GM23338 (cell line): Measurements from ENCODE around the gene NIN. TPM values are rescaled to one million over a fixed set of nuclear protein-coding genes. Genes with fewer than 3 reads are reported as not detected.

Source experiments
- ATAC-seq: fragments of 200-7000 bp; cut with Tn5 transposase; 3 replicates; pipeline ENCODE4 v1.9.1; 2020
- DNase-seq: peaks from one replicate; pipeline ENCODE4 v3.0.0-alpha.2; 2015; ENCODE audit warnings: low spot score
- H2AFZ ChIP-seq: fragments of 200-600 bp; sonication (generic); 2 replicates; pipeline ENCODE4 v1.8.0; 2016; ENCODE audit warnings: antibody characterized with exemption, mild to moderate bottlenecking, moderate library complexity
- H3F3A ChIP-seq: fragments of 200-600 bp; sonication (generic); replicated peaks from 2 replicates; pipeline ENCODE4 v1.8.0; 2017; ENCODE audit warnings: antibody characterized with exemption, mixed run types, low read depth
- H3K27ac ChIP-seq: fragments of 200-600 bp; sonication (generic); 2 replicates; pipeline ENCODE4 v1.6.1; 2016; ENCODE audit warnings: low read depth
- H3K27me3 ChIP-seq: fragments of 200-600 bp; sonication (generic); 2 replicates; pipeline ENCODE4 v1.8.0; 2016; ENCODE audit warnings: mild to moderate bottlenecking, mixed run types, moderate library complexity; ENCODE audit not compliant: insufficient read depth
- H3K36me3 ChIP-seq: fragments of 200-600 bp; sonication (generic); 2 replicates; pipeline ENCODE4 v1.8.0; 2016; ENCODE audit warnings: mild to moderate bottlenecking; ENCODE audit not compliant: insufficient read depth
- H3K4me1 ChIP-seq: fragments of 200-600 bp; sonication (generic); 2 replicates; pipeline ENCODE4 v1.8.0; 2016; ENCODE audit warnings: mild to moderate bottlenecking, moderate library complexity; ENCODE audit not compliant: insufficient read depth
- H3K4me2 ChIP-seq: fragments of 200-600 bp; sonication (generic); 2 replicates; pipeline ENCODE4 v1.7.1; 2017; ENCODE audit warnings: mixed run types
- H3K4me3 ChIP-seq: fragments of 200-600 bp; sonication (generic); 2 replicates; pipeline ENCODE4 v1.6.1; 2016; ENCODE audit warnings: mixed run types
- H3K79me2 ChIP-seq: fragments of 200-600 bp; sonication (generic); replicated peaks from 2 replicates; pipeline ENCODE4 v1.8.0; 2017; ENCODE audit warnings: mild to moderate bottlenecking; ENCODE audit not compliant: insufficient read depth
- H3K9me2 ChIP-seq: fragments of 200-600 bp; sonication (generic); 2 replicates; pipeline ENCODE4 v1.8.0; 2017; ENCODE audit not compliant: insufficient read depth
- H4K20me1 ChIP-seq: fragments of 200-600 bp; sonication (generic); replicated peaks from 2 replicates; pipeline ENCODE4 v1.8.0; 2017; ENCODE audit warnings: mild to moderate bottlenecking; ENCODE audit not compliant: insufficient read depth
- H3K27ac Mint-ChIP-seq: 2 replicates; pipeline ENCODE4 v1.8.0; 2020; ENCODE audit warnings: inconsistent platforms, mild to moderate bottlenecking, moderate library complexity, mixed read lengths
- H3K27me3 Mint-ChIP-seq: 3 replicates; pipeline ENCODE4 v1.8.0; 2022; ENCODE audit warnings: low read depth, mild to moderate bottlenecking, moderate library complexity, mixed read lengths, inconsistent platforms; ENCODE audit not compliant: insufficient read depth, poor library complexity
- H3K36me3 Mint-ChIP-seq: 3 replicates; pipeline ENCODE4 v1.8.0; 2021; ENCODE audit warnings: low read depth, mild to moderate bottlenecking, inconsistent platforms, moderate library complexity, mixed read lengths
- H3K4me1 Mint-ChIP-seq: 3 replicates; pipeline ENCODE4 v1.8.0; 2020; ENCODE audit warnings: mild to moderate bottlenecking, inconsistent platforms, mixed read lengths
- H3K4me3 Mint-ChIP-seq: 3 replicates; pipeline ENCODE4 v1.8.0; 2021; ENCODE audit warnings: moderate library complexity, mild to moderate bottlenecking, inconsistent platforms, mixed read lengths
- H3K9me3 Mint-ChIP-seq: 3 replicates; pipeline ENCODE4 v1.8.0; 2020; ENCODE audit warnings: moderate library complexity, mild to moderate bottlenecking, inconsistent platforms, mixed read lengths
- ETS1 ChIP-seq: IDR thresholded peaks from 2 replicates; pipeline ENCODE4 v1.6.1; 2016; ENCODE audit warnings: antibody characterized with exemption
- POLR2AphosphoS5 ChIP-seq: IDR thresholded peaks from 2 replicates; pipeline ENCODE4 v1.6.1; 2016; ENCODE audit warnings: antibody characterized with exemption, low read depth
- STAT1 ChIP-seq: IDR thresholded peaks from one replicate; pipeline ENCODE4 v1.6.1; 2016; ENCODE audit warnings: antibody characterized with exemption; ENCODE audit not compliant: unreplicated experiment
- ZNF462 ChIP-seq: fragments of 250-450 bp; sonication (Bioruptor Pico); IDR thresholded peaks from 2 replicates; pipeline ENCODE4 v1.5.0; 2020; ENCODE audit warnings: mild to moderate bottlenecking, moderate library complexity
- polyA plus RNA-seq: library from polyadenylated mRNA; unstranded; fragments of >200 nt; fragmentation: Nextera tagmentation; extraction: Ambion mirVana; gene quantifications from 2 replicates; pipeline ENCODE4 v1.2.1, GENCODE V29; 2016
- total RNA-seq: library from RNA; depleted of rRNA; stranded (reverse); fragments of >200 nt; shearing (Covaris generic); gene quantifications from 2 replicates; pipeline ENCODE4 v1.2.3, GENCODE V29; 2014

Gene NIN
- total and polyA plus RNA-seq, 2 experiments from 2014 or later, result 7.4 to 17.4 TPM

- TF ChIP-seq ZNF462 (CRISPR knock-in tag) (no peak), ETS1 (no peak), STAT1 (no peak)
Observed at GRCh38 chr14:50829489-50830043, 1.4 kb downstream of the NIN start (continued).

GRCh38 chr14:50828721-50829488 lies 2.1 kb downstream of the NIN start:
- Histone ChIP-seq H3K27me3 (peaks cover 89% of the 10 kb centered on the region), H3K79me2 (peaks cover 41% of the 10 kb centered on the region), H3K27ac (no peak overlapping the region)
- TF ChIP-seq POLR2AphosphoS5 (no peak), ZNF462 (CRISPR knock-in tag) (no peak)

More at GRCh38 chr14:50828721-50829488, 2.1 kb downstream of the NIN start:
- H2AFZ ChIP-seq, result no peak overlapping the region
- Mint-ChIP-seq H3K36me3 (peaks cover 3% of the 10 kb centered on the region; the same call in 2 of the 3 replicates), H3K27me3 (peaks cover 64% of the 10 kb centered on the region), H3K4me1 (peaks cover 45% of the 10 kb centered on the region), H3K4me3 (peak overlapping the region; percentile 77), H3K9me3 (no peaks in the 10 kb centered on the region; the same call in 2 of the 3 replicates), H3K27ac (no peak overlapping the region)
- peaks cover 54% of the 10 kb centered on the region for H4K20me1 ChIP-seq
- ATAC-seq (no peak), DNase-seq (no peak)
- H3K4me1 ChIP-seq, result peaks cover 32% of the 10 kb centered on the region
- peak overlapping the region; percentile 84 for H3K4me3 ChIP-seq
- H3K9me2 ChIP-seq, result no peaks in the 10 kb centered on the region
- no peaks in the 10 kb centered on the region for H3K36me3 ChIP-seq
- H3K4me2 ChIP-seq, result peak overlapping the region; percentile 97
- H3F3A ChIP-seq, result peaks cover 16% of the 10 kb centered on the region
